DMS 273 (cell line): Measurements from ENCODE around the gene ULK2.

Experiments used
- DNase-seq: peaks from one replicate; lab custom pipeline; 2025; ENCODE audit not compliant: unreplicated experiment; lab: John Stamatoyannopoulos, UW

The ULK2 gene

DNA sequence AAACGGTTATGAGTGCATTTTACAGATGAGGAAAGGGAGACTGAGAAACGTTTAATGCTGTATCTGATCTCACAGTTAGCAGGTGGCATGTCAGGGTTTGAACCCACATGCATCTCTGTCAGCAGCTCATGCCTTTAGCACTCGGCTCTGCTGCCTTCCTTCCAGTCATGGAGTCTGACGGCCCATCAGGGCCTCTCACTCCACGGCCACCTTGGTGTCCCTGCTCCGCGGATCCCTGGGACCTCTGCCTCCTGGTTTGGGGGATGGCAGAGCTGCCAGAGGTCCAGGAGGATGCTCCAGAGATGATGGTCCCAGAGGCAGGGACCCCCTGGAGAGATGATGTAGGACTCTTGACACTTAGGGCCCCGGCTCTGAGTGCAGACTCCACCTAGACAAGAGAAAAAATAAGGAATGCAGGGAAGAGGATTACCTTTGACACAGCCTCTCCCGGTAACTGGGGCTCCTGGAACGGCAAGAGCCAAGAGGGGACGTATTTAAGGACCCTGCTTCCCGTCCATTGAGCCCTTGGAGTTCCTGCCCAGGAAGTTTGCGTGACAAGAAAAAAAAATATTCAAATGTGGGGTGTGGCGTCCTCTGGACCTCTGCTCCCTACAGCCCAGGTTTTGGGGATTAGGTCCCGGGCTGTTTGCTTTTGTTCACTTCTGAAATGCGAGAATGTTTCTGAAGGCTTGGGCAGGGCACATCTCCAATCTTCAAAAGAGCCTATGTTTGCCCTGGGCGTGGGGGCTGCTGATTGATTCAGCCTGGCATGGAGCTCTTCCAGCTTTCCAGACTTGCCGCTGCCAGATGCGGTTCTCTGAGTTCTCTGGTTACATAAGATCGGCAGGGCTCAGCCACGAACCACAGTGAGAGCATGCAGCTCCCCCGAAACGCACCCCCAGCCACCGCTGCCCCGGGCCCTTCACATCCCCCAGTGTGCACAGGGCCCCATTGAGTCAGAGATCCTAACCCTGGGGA, 119.6 kb downstream of the ULK2 start, which contains the start of gene ALDH3A1:
TSS of gene ALDH3A1 (minus strand) at position 470 of the 978 bp plus-strand sequence. CDS start 3,169 bp downstream, outside the sequence.
- peak; percentile 64 for DNase-seq

DNA sequence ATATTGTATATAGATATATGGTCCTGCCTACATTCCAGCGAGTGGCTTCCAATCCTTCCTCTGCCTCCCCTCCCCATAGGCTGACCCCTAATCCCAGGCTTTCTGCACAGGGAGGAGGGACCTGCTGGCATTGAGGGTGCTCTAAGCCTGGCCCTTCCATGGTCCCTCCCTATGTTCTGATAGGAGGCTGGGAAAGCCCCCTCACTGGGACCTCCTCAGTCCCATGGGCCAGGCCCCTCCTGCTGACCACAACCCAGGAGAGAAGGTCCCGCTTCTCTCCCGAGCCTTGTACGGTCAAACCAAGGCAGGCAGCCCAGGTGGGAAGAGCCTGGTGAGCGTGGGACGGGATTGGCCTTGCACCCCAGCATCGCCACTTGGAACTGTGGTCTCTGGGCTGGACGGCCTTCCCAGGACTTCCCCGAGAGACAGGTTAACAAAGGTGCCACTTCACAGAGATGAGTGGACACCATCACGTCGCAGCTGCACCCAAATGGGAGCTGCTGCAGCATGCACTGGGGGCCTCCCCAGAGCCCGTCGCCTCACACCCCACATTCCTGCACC, 120.5 kb downstream of the ULK2 start:
- DNase-seq: no peak

DNA sequence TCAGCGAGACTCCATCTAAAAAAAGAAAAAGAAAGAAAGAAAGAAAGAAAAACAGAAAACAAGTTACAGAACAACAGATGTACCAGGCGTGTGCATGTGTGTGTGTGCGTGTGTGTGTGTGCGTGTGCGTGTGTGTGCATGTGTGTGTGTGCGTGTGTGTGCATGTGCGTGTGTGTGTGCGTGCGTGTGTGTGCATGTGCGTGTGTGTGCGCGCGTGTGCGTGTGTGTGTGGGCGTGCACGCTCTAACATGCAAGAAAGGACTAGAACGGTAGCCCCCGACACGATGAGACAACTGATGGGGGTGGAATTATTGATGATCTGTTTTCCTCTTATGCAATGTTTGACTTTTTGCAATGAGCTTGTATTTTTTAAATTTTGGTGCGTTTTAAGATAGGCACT, 121.2 kb downstream of the ULK2 start:
- no peak for DNase-seq

DNA sequence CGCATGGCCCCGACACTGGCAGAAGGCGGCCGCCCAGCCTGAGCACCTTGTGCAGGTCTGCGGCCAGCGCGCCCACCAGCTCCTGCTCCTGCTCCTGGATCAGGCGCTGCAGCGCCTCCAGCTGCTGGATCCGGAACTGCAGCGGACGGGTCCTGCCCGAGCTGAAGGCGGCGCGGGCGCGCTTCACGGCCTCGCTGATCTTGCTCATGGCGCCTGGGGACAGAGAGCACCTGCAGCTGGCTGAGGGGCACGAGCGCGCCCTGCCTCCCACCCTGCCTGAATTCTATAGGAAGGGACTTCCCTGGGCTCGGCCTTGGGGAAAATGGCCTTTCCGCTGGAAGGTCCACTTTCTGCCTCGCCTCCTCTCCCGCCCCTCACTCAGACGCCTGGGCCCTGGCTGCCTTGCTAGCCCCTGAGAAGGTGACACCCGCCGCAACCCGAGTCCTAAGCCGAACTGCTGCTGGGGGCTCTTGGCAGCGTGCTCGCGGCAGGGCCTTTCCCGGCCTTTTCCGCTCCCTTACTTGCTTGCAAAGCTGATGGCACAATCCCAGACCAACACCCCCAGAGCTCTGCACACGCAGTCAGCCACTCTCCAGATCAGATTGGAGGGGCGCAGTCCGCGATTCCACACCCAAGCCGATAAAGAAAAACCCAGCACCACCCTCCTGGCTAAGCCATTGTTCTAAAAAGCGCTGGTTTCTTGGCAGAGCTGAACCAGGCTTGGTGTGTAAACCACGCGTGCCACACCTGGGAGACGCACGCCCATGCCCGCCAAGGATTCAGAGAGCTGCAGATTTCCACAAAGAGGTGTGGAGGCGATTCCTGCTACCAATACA, 122.6 kb downstream of the ULK2 start:
- DNase-seq: peak; percentile 89

DNA sequence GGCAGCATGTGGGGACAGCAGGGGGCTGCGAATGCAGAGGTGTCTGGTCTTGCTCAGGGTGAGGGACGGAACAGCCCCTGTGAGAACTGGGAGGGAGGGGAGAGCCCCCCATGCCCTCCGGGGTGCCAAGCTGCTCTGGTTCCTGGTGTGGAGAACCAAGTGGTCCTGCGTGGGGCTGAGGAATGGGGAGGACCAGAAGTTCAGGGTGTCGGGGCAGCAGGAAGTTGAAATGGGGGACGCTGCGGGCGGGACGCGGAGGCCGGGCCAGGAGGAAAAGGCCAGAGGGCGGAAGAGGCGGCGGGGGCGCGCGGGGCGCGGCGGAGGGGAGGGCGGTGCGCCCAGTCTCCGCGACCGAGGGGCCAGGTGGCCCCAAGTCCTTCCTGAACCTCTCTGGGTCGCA, 123.2 kb downstream of the ULK2 start:
- peak; percentile 62 for DNase-seq

DNA sequence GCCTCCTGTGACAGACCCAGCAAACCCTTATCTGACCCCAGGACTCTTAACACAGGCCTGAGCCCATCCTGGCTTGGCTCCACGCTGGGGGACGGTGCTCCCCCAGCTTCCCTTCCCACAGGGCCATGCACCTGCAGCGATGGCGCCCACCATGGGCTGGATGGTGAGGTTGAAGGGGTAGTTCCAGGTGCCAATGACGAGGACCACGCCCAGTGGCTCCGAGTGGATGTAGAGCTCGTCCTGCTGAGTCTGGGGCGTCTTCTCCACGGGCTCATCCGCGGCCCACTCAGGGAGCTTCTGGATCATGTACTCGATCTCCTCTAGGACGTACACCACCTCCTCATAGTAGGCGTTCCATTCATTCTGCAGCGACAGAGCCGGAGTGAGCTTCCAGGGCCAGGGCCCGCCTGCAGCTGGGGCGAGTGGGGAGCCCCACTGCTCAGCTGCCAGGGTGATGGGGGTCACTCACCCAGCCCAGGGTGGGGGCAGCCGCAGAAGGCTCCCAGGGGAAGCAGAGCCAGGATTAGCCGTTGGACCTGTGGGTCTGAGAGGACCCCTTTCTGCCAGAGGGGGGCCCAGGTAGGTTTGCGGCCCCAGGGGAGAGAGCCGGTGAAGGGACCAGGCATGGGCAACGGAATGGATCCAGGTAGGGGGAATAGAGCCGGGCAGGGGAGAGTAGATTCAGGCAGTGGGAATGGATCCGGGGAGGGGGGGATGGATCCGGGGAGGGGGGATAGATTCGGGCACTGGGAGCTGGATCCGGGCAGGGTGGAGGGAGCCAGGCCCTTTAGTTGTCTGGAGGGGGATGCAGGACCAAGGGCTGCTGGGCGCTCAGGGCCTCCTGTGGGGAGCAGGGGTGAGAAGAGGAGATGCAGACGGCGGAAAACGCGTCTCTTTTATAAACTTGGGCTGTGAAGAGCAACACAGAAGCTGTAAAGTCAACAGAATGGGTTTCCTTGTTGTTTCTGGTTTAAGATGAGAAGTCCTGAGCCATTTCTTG, 124.3 kb downstream of the ULK2 start:
- DNase-seq: no peak

DNA sequence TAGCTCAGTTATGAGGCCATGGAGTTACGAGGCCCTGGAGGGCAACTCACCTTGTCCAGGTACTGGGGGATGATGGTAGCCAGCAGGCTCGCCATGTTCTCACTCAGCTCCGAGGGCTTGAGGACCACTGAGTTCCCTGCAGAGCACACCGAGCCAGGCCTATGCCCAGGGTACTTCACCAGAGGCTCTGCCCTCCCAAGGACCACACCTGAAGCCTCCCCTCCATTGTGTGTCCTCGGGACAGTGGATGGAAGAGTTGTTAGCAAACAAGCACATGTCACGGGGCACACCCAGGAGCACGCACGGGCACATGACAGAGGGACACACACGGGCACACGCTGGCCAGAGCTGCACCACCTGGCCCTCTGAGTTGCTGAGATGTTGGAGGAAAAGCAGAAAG, 125.2 kb downstream of the ULK2 start:
- no peak for DNase-seq

DNA sequence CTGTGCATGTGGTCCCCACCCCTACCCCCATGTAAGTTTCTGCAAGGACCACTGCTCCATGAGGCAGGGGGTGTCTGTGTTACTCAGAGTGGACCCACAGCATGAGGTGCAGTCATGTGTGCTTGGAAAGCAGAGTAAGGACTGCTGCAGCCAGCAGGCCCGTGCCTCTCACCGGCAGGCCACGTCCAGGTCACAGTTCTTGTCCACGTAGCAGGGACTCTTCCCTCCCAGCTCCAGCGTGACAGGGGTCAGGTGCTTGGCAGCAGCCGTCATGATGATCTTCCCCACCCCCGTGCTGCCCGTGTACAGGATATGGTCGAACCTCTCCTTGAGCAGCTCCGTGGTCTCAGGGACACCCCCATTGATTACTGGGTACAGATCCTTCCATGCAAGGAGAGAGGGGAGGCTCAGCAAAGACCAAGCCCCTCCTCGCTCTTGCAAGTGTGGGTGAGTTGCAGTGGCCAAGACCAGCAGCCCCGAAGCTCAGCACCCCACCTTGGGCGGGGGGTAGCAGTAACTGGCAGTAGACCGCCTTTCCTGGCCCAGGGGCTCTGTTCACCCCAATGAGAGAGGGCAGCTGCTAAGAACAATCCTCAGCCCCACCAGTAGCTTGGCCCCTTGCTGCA, 125.8 kb downstream of the ULK2 start:
- no peak for DNase-seq

DNA sequence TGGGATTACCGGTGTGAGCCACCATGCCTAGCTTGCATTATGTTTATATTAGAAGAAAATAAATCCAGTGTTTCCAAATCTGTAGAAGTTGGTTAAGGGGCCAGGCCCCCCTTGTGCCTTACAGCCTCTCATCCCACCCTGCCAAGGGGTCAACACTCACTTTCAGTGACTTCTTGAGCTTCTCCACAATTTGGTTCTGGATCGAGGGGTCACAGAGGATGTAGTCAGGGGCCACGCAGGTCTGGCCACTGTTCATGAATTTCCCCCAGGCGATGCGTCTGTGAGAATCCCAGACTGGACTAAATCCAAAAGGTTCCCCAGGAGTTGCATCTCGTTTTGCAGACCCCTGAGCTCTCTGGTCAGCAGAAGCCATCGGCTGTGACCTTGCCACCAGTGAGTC, 126.8 kb downstream of the ULK2 start:
- no peak for DNase-seq

DNA sequence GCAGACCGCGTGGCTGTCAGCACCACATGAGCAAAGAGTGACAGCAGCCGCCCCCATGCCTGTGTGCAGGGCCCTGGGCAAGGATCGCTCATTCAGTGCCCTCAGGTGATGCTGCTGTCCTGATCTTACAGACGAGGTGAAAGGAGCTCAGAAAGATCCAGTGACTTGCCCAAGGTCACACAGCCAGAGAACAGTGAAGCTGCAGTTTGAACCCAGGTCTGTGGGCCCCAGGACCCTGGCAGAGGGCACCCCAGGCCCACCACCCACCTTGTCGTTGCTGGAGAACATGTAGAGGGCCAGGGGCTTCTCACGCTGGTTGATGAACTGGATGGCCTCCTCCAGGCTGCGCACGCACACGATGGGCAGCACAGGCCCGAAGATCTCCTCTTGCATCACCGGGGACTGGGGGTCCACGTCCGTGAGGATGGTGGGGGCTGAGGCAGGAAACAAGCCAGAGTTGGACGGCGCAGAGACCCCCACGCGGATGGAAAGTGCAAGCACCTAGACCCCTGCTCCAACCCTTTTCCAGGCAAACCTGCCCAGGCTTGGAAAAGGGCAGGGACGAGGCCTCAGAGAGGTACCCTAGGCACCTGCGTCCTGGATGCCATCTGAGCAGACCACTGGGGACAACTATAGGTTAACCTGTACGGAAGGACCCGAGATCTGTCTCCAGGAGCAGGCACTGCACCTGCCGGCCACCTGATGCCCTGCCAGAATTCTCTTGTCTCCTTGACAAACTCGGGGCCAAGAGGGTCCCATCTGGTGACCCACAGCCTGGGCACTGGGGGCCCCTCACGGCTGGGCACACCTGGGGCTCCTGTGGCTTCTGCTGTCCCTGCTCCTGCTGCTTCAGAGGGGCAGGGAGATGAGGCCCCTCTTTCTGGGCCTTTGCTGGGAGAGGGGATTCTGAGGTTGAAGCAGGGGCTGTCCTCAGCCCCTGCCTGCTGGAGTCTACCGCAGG, 128.2 kb downstream of the ULK2 start:
- no peak for DNase-seq

DNA sequence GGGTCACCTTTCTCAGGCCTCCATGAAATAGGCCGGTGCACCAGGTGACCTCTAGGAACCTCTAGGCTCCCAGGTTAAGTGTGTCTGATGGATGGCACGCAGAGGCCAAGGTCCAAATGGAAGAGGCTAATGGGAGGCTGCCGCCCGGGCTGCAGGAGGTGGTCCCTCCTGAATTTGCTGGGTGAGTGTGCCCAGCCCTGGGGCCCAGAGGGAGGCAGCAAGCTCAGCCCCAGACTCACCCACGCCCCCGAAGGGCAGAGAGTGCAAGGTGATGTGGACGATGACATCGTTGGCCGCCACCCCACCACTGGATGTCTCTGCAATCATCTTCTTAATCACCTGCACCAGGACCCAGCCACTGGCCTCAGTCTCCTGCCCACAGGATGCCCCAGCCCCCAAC, 129.0 kb downstream of the ULK2 start:
- DNase-seq: no peak

DNA sequence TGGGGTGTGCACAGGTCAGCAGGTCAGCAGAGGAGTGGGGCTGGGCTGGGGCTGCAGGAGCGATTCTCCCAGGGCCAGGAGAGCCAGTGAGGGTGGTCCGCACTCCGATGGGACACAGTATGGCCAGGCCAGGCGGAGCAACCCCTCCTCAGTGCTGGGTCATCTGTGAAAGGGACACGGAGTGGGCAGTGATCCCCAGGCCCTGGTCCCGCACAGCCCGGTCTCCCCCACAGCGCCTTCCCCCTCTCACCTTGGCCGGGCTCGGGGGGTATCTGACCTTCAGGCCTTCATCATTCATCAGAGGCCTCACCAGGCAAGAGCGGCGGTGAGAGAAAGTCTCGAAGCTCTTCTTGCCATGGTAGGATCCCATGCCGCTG, 129.7 kb downstream of the ULK2 start:
- DNase-seq: no peak

DNA sequence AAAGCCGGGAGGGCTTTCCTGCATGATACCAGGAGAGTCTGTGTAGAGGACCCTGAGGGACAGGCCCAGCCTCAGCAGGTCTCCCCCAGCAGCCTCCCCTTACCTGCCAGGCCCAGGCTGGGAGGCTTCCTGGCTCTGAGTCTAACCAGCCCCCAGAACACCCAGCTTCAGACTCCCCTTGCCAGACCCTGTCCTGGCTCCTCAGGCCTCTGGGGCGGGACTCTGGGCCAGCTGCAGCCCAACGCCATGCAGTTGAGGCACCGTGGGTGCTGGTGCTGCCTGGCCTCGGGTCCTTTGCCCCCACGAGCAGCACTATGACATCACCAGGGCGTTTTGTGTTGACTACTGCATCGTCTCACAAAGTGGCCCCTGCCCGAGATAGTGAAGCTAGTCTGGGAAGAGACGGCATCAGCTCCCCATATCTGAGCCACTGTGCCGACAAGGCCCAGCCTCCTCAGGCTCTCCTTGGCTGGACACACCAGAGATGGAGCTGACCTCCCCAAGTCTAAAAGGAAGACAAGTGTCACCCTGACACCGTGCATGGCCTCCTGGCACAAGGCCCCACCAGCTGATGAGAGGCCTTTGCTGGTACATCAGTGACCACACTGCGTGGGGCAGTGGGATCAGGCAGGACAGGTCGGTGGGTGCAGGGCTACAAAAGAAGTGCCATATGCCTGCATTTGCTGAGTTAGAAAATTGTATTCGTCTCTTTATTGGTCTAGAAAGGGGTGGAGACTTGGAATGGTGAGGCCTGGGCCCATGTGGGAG, 130.2 kb downstream of the ULK2 start:
- DNase-seq: no peak

DNA sequence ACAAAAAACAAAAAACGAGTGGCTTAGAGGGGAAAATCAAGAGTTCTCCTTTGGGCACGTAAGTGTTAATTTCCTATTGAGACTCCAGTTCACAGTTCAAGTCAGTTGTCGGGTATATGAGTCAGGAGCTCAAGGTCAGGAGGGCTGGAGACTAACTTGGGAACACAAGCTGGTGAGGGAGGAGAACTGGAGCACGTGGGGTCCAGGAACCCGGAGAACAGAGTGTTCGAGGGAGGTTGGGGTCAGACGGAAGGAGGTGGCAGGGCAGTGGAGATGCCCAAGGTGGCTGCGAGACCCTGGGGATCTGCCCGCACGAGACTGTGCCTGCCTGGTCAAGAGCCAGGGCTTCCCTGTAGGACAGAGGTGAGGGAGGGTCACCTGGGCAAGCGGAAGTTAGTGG, 131.7 kb downstream of the ULK2 start:
- DNase-seq: no peak

DNA sequence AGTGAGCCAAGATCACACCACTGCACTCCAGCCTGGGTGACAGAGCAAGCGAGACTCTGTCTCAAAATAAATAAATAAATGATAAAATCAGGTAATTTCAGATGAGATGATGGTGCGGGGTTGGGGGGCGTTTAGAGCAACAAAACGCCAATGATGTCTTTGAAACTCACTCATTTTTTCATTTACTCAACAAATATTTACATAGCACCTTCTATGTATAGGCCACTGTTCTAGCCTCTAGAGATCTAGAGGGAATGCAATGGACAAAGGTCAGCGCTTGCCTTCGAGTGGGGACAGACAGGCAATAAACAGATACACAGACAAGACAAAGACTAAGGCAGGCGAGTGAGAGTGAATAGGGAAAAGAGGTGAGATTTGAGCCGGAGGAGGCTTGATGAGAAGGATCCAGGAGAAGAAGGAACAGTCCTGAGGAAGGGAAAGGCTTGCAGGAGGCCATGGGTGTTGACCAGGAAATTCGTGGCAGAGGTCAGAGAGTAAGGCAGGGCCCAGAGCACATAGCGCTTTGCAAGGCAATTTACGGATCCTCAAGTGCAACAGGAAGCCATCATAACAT, 133.7 kb downstream of the ULK2 start:
- no peak for DNase-seq

DNA sequence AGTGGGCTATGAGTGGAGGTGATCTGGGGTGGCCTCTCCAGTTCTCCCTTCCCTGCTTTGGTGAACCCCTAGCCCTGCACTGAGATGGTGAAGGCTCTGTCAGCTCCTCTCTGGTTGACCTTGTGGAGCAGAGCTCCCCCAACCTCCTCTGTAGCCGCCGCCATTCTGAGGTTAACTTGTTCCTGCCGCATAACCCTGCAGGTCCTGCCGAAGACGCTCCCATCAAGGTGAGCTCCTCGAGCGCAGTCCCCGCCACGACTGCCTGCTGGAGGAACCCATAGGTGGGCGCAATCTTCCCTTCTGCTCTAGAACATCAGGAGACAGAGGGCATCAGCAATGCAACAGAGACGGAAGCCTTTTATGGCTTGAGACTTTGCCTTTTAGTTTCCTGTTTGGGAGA, 136.1 kb downstream of the ULK2 start:
- DNase-seq: no peak

DNA sequence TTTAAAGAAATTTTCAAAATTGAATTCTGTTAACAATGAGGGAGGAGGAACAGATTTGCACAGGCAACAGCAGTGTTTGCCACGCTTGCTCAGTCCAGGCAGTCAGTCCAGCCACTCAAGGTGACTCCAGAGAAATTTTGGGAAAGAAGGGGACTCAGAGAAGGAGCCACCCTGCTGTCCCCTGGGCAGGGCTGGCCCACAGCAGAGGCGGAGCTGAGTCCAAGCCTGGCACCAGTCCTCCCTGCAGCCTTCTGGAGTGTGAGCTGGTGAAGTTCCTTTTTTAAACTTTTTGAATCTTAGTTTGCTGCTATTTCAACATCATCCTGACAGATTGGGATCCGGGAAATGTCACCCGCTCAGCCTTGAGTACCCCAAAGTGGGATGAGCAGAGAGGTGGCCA, 136.9 kb downstream of the ULK2 start:
- no peak for DNase-seq

DNA sequence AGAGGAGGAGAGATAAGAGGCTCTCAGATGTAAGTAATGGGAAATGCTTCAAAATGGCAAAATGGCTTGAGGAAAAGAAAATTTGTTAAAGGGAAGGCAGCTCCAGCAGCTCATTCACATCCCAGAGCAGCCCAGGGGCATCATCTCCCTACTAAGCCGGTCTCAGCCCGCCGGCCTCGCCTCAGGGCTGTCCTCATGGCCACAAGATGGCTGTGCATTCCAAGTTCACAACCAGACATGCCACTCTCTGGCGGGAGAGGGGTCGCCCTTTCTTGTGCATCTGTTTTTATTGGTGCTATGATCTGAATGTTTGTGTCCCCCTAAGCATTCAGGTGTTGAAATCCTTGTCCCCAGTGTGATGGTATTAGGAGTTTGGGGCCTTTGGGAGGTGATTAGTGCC, 137.8 kb downstream of the ULK2 start:
- DNase-seq: no peak
